DMS 273 (cell line): ENCODE measurements around the gene CDKL5.

Experiments used
- DNase-seq: peaks from one replicate; lab custom pipeline; 2025; ENCODE audit not compliant: unreplicated experiment; lab: John Stamatoyannopoulos, UW

The CDKL5 gene

DNA sequence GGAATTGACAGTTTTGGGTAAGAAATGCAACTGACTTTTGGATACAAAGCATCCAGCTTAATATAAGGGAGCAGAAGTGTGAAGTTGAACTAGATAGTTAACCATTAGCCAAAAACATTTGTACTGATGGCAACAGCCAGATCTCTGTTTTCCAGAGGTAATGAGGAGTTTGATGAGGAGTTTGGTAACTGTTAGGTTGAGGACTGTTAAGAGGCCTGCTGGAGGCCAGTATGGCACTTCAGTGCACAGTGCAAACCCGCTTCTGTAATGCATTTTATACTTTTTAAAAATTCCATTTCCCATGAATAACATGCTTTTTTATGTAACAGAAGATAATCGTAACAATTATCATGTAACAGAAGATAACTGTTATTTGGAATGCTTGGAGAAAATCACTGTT, 30.0 kb downstream of the CDKL5 start:
- no peak for DNase-seq

- DNase-seq: no peak
Observed at GRCh38 chrX:18457000-18457399, 31.6 kb downstream of the CDKL5 start.

DNA sequence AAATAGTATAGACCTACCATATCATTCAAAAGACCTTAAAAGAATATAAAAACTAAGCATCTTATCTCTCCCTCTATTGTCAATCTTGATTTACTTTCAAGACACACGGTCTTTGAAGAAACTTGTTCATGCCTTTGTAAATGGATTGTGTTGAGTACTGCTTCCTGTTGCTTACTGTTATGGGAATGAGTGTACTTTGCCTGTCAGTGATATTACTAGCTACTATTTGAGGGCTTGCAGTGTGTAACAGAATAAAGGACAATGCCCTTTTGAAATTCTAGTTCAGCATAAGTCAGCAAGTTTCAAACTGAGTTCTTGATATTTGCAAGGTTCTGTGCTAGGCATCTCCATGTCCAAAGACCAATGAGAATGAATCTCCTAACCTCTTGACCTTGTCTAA, 36.0 kb downstream of the CDKL5 start:
- no peak for DNase-seq

GRCh38 chrX:18464499-18464898, 39.1 kb downstream of the CDKL5 start:
- DNase-seq: no peak

DNA sequence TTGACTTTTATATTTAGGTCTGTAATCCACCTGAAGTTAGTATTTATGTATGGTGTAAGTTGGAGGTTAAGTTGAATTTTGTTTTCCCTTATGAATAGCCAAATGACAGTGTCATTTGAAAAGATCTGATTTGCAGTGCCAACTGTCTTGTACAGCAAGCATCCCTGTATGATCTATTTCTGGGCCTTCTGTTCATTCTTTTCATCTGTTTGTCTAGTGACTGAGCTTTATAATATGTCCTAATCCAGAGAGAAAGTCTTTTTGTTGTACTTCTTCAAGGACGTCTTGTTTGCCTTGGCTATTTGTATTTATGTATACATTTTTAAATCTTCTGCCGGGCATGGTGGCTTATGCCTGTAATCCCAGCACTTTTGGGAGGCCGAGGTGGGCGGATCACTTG, 39.6 kb downstream of the CDKL5 start:
- no peak for DNase-seq

GRCh38 chrX:18468599-18468998, 43.2 kb downstream of the CDKL5 start:
- no peak for DNase-seq

GRCh38 chrX:18471296-18471695, 45.9 kb downstream of the CDKL5 start:
- no peak for DNase-seq

DNA sequence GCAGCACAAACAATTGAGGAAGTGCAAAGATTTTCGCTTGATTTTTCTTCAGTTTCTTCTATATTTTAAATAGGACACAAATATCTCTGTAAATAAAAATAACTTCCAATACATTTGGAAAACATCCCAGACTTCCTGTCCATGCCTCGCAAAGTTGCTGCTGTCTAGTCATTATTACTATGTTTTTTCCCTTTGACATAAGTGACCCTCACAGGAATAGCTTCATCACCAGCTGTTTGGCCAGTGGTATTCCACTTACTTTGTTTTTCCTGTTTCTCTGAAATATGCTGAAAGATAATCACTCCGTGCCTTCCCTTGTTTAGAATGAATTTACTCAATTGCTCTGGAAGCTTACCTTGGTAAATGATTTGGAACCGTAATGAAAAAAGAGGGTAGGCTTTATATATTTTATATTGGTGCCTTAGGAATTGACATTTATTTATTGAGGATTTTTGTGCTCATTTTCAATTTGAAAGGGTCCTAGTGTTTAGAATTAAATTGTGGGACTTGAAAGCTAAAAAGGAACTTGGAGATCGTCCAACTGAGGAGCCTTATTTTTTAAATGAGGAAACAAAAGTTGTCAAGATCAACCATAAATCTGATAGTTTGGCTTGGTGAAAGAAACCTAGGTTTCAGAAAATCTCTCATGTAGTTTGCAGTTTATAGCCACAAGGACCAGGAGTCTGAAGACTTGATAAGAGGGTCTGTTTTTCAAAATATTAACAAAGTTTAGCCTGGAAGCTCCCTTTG, 65.6 kb downstream of the CDKL5 start:
- no peak for DNase-seq

DNA sequence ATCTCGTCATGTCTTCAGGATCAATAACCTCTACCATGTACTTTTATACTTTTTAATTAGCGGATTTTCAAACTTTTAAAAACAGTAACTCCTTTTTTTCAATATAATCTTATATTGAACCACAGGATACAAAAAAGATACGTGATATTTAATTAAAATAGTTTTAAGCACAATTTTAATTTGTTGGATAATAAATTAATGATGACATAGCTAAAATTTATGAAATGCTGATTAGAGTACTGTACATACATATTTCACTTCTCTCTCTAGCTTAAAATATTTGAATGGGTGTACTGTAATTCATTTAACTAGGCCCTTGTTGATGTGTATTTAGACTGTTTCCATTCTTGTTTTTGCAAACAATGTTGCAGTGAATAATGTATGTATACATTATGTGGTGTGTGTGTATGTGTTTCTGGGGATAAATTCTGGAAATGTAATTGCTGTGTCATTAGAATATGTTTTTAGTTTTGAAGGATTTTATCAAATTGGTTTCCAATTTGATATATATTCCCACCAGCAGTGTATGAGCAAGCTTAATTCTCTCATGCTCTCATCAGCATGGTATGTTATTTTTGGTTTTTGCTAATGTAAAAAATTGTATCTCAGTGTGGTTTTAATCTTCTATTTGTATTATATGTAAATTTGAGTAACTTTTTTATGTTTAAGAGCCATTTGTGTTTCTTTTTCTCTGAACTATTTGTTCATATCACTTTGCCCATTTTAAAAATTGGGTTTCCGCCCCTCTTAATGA, 66.4 kb downstream of the CDKL5 start:
- DNase-seq: no peak

DNA sequence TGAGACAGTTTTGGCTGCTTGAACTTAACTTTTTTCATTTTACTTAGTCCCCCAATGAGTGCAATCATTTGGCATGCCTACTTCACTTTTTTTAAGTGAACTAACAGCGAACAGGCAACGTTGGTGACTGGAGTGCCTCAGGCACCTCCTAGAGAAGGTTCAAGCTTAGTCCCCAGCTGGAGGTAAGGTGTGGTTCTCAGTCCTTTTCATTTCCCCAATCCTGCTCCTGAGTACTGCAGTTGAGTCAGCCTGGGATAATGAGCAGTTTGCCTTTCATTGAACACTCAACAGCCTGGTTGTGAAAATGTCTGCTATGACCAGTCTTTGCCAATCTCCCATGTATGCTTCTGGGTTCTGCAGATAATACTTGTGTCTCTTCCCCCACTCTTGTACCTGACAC, 109.5 kb downstream of the CDKL5 start:
- DNase-seq: no peak

DNA sequence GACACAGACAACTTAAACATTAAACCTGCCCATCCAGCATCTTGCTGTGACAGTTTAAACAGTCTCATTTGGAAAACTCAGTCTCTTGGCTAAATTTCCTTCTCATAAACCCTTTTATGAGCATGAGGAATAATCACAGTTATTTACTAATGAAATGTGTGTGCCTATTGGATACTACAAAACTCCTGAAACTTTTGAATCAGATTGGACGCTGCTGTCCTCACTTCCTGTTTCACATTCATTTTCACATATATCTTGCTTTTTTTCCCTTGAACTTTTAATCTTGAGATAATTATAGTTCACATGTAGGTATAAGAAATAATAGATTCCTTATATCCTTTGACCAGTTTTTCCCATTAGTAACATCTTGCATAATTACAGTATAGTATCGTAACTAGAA, 111.7 kb downstream of the CDKL5 start:
- no peak for DNase-seq

GRCh38 chrX:18537524-18537923, 112.1 kb downstream of the CDKL5 start:
- DNase-seq: no peak

DNA sequence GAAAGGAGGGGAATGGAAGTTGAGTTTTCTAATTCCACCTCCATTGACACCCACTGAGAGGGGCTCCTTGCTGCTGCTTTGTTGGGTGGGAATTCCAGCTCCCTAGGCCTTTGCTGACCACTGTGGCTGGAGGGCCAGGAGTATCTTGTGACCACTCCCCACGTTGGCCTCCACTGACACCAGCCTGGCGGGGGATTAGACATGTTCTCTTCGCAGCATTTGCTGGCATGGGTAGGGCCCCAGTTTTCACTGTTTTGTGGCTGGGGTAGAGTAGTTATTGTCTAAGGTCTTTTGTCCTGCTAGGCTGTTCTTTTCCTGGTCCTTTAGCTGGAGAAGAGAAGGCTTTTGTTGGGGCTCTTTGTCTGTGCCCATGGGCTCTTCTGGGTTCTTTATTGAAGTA, 116.7 kb downstream of the CDKL5 start:
- no peak for DNase-seq

GRCh38 chrX:18542905-18543304, 117.5 kb downstream of the CDKL5 start:
- no peak for DNase-seq

DNA sequence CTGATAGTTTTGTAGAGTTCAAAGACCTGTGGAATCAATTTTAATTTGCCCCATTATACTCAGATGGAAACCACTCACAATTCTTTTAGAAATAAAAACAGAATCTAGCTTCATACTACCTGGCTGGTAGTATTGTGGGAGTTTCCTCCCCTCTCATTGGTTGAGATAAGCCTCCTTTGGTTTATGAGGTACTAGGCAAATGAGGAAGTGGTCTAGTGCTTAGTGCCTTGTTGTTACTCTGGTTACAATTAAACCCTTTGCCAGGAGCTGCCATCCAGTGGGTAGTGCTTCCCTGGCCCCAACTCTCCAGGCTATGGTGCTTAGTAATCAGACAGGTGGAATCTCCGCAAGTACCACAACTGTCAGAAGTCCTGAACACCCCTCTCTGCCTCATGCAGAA, 118.3 kb downstream of the CDKL5 start:
- no peak for DNase-seq

GRCh38 chrX:18545771-18546170, 120.4 kb downstream of the CDKL5 start:
- no peak for DNase-seq

- DNase-seq: no peak
Observed at GRCh38 chrX:18548996-18549395, 123.6 kb downstream of the CDKL5 start.

DNA sequence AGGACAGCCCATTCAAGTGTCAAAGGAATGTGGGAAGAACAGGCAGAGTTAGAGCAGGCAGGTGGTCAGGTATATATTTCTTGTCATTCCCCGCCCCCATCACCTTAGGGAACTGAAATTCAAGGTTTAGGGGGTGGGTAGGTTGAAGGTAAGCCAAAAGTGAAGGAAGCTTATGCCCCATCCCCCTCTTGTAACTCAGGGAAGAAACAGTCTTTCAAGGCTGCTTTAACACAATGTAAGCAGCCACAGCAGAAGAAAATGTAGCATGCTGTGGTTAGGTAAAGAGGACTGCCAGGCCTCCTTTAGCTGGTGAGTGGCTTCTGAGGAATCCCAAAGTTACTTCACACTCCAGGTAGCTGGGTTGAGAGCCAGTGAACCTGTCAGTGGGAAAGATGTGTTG, 124.2 kb downstream of the CDKL5 start:
- DNase-seq: no peak

GRCh38 chrX:18557879-18558278, 132.5 kb downstream of the CDKL5 start:
- DNase-seq: no peak

DNA sequence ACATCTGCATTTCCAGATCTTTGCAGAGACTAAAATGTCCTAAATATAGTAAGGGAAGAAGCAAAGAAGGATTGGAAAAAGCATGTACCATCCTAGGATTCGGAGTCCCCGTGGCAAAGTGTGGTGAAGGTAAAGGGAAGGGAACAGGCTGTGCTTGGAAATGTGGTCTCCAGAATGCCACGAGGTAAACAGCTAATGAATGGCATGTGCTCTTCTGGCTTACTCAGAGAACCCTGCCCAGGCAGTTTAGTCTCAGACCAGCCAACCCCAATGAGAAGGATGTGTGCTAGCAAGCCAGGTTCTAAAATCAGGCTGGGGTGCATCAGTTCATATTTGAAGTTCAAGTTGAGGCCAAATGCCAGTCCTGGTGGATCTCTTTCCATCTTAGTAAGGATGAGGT, 133.4 kb downstream of the CDKL5 start:
- DNase-seq: no peak

- no peak for DNase-seq
Observed at GRCh38 chrX:18561020-18561419, 135.6 kb downstream of the CDKL5 start.

- DNase-seq: no peak
Observed at GRCh38 chrX:18565727-18566126, 140.3 kb downstream of the CDKL5 start.

DNA sequence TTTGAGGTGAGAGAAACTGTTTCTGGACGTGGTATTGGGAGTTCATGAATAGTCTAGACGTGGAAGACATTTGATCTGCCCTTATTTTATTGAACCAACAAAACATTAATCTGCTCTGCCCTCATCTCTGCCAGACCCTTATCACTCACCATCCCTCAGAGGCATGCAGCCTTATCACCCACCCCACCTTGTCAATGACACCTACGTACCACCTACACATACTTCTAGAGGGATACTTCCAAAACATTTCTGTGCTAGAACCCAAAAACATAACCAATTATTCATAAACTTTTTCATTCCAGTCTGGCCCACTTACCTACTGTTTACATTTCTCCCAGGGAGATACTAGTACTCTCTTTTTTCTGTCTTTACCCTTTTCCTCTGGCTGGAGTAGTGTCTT, 141.3 kb downstream of the CDKL5 start:
- no peak for DNase-seq
